GM19238 (cell line): ENCODE measurements around the gene AARS2.

Source experiments
- DNase-seq: peaks from one replicate; pipeline ENCODE4 v3.0.0; 2011; ENCODE audit warnings: low spot score; ENCODE audit not compliant: insufficient read length

The AARS2 gene

DNA sequence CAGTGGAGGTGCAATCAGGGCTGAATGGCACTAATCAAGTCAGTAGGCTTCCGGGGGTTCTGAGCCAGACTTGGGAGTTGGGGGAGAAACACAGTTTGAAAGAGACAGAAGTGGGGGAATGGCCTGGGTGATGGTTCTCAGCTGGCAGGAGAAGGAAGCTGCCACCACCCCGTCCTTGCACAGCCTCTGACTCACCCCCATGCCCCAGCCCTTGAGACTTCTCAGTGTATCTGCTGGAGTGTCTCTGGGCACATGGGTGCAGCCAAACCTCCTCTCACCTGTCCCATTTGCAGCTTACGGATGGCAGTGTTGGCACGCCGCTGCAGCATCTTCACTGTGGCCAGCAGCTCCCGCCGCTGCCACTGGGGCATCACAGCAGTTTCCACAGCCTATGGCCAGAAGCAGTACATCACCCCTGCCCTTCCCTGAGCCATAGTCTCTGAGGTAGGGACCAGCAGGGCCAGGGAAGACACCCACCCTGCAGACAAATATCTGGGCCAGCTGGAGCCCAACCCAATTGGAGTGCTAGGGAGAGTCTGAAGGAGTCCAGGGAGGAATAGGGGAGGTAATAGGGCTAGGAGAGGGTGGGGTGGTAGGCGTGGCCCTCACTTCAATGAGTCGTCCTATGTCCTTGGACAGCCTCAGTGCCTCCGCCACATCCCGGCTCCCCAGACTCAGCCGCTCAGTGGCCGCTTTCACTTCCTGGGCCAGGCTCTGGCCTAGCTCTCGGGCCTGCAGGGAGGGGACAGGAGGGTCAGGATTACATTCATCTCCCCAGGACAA, 11.2 kb downstream of the AARS2 start:
- no peak for DNase-seq

DNA sequence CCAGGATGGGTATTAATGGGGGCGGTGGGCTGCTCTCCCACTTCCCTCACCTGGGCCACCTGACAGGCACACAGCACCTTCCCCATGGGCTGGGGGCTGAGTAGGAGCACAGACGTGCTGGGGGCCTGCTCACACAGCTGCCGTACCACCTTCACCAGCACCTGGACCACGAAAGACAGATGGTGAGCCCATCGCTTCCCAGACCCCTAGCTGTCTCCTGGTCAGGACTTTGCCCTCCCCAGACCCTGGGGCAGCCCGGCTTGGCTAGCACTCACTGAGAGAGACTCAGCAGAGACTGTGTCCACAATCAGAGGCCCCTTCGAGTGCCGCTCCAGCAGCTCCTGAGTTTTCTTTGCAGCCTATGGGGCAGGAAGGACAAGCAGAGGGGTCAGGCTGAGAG, 12.0 kb downstream of the AARS2 start:
- DNase-seq, result no peak

DNA sequence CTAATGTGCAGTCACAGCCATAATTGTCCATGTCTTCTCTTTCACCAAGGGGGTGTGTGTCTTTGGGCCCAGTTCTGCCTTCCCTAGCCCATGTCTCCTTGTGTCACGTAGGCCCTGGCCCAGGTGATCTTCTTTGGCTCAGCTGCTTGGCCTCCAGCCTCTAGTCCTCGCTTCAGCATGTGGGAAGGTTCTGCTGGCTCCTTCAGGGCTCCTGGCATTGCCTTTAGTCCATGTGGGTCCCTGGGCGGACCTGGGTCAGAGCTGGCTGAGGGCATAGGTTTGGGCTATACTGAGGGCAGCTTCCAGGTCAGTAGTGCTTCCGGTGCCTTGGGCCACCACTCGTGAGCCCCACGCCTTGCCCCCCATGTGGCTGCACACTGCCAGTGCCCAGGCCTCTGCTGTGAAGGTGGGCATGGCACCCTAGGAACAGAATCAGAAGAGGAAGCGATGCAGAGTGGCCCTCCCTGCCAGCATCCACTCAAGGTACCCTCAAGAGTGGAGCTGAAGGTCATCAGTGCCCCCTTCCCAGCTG, 12.8 kb downstream of the AARS2 start:
- no peak for DNase-seq

DNA sequence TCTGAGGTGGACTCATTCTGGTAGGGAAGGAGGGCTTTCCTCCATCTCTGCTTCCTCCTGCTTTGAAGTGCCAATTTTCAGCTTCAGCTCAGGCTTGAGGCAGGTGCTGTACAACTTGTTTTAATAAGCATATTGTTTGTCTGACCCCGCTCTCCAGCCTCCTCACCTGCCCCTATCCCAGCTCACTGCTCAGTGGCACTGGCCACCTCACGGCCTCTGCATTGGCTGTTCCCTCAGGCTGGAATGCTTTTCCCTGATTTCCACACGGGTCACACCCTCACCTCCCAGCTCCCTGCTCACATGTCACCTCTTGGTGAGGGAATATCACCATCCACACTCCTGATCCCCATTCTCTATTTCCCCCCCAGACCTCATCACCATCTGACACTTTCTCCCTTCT, 14.3 kb downstream of the AARS2 start:
- no peak for DNase-seq

DNA sequence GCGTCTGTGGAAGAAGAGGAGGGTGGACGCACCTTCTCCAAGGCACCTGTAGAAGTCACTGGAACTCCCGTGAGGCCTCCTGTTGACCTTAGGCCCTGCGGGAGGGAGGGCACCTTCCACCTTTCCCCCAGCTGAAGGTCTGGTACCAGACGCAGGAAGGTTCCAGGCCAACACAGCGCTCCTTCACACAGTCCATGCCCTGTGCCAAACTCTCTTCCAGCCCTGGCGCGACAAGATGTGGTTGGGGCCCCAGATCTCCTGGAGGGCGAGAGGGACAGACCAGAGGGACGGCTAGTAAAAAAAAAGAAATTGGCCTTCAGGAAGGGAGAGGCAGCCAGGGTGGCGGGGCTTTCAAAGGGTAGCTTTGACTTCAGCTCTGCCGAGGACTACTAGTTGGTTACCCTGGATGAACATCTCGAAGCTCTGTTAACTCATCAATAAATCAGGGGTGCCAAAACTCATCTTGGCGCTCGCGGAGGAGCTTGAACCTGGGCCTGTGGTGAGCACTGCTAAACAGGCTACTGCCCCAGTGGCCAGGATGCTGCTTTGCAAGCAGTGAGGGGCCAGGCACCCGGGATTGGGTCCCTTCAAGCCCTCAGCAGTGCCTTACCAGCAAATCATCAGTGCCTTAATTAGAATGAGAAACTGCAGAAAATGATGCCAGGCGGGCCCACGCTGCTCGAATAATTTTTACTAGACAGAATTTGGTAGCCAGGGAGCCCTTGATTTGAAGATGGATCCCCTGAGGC, 14.9 kb downstream of the AARS2 start:
- no peak for DNase-seq

DNA sequence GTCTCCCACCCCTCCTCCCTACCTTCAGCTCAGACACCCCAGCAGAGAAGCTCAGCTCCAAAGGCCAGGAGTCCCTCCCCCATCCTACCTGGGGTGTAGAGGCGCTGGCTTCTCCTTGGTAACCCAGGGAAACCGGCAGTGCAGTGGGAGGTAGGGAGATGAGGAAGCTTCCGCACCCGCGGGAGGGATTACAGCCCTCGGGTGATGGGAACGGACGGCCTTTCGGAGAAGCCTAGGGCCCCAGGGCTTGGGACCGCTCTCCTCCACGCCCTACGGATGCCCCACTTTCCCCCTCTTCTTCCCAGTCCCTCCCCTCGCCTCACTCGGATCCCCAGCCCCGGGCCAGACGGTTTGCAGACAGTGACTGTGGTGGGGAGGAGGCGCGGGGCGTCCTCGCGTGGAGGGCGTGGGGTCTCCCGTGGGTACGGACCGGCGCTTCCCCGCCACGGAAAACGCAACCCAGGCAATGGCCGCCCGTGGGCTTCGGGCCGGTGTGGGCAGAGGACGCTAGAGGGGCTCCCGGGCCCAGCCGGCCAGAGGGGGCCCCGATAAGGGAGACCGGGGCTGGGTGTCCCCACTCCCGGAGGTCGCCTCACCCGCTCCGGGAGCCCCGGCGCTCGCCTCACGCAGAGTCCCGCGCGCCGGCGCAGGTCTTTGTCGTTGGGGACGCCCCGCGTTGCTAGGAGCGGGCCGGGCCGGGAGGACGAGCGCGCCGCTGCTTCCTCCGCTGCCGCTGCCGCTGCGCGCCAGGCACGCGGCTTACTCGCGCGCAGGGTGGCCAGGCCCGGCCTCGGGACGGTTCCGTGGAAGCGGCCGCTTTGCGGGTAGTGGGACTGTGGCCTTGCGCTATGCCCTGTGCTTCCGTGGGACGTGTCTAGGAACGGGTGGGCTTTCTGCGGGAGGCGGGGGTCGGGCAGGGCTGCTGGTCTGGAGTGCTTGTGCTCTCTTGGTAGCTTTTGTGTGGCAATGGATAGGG, 15.8 kb downstream of the AARS2 start:
- no peak for DNase-seq

DNA sequence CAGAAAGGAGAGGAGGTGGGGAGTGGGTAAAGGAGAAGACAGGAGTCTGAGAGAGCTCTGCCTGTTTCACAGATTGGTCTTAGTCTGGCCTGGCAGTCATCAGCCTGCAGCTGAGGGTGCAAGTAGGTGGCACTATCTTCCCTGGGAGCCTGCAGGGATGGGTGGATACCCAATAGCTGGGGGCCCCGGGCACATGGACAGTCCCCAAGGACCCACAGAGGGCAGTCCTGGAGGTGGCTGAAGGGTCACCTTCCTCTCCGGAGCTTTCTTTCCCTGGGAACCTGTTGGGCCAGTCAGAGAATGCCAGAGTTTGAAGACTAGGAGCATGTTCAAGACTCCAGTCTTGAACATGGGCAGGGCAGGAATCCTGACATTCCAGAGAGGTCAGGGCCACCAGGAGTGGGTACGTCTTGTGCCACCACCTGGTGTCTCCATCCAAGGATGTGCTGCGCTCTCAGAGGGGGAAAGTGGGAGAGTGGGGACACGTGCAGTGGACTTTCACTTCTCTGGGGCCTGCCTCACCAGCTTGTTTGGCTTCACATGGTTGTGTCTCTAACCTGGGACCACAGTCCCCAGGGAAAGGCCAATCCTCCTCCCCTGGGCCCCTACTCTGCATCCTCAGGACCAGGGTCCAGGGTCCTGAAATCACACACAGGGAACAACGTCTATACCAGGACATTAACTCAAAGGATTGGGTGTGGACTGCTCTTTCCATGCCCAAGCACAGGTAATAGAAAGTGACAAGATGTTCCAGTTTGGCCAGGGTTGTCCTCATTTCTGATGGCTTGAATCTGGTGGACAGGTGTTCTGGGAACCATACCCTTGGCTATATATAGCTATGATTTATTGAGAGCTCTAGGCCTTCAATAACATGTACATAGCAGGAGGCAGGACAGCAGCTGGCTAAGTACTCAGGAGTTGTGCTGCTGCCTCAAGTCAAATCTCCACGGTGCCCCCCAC, 18.0 kb downstream of the AARS2 start:
- DNase-seq, result no peak

DNA sequence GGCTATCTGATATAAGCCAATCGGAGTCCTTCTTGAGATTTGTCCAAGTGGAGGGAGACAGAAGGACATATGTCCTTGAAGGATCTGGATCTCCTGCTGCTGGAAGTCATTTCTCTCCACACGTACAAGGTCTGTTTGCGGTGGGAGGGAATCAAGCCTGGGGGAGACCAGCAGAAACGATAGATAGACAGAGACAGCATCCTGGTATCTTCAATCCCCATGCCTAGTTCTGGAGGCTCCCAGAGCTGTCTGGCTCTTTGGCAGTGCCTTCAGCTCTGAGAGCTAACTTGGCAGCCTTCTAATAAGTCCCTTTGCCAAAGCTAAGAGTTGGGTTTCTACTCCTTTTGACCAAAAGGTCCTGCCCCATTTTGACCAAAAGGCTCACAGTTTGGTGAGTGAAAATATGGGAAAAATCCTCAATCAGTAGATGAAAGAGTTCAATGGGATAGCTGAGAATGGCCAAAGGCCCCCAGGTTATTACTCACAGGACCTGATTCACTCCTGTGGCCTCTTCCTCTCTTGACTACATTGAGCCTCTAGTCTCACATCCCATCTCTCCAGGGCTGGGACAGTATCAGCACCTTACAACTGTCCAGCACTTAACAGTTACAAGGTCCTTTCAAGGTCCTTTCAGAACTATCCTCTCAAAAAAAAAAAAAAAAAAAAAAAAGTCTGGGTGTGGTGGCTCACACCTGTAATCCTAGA, 20.3 kb downstream of the AARS2 start:
- DNase-seq, result no peak

DNA sequence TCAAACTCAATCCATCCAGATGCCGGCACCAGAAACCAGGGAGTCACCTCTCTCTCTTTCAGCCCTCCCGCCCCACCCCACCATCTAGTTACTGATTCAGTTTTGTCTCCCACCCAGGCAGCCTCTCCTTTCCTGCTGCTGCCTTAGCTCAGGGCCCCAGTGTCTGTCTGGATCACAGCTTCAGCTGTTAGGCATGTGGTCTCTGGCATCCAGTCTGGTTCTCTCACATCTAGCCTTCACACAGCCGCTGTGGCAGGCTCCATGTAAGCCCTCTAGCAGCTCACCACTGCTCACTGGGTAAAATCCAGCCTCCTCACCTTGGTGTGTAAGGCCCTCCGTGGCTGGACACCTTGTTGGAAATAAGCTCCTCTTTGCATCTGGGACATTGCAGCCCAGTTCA, 21.3 kb downstream of the AARS2 start:
- no peak for DNase-seq

DNA sequence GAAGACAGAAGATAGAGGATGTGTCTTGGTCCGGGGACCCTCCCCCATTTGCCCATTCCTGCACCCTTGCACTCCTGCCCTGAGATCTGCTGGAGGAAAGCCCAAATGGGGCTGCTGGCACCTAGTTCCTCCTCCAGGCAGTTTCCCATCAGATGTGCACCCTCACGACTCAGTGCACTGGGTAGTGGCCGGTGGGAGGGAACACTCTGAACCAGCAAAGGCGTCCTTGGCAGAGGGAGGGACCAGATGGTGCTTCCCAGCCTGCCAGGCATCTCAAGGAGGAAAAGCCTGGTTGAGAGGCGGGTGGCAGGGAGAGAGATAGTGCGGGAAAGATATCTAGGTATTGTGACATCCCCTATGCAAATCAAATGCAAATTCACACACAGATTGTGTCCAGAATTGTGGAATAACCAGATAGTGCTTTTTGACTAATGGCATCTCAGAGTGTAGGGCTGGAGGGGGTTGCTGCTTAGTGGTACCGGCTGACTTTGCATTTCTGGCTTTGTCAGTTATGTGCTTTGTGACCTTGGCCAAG, 23.4 kb downstream of the AARS2 start:
- no peak for DNase-seq

DNA sequence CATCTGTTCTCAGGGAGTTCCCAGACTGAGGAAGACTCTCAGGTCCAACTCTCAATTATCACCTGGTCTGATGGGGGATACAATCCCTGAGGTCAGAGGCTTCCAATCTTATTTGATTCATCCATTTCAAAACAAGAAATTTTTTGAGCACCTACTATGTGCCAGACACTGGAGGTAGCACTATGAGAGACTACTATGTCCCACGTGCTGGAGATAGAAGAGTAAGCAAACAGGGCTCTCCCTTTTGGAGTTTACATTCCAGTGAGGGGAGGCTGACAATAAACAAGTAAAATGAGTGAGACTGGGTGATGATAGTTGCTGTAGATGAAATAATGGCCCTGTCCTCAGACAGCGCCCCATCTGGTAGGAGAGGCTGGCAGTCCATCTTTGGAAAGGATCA, 26.4 kb downstream of the AARS2 start:
- DNase-seq, result no peak

DNA sequence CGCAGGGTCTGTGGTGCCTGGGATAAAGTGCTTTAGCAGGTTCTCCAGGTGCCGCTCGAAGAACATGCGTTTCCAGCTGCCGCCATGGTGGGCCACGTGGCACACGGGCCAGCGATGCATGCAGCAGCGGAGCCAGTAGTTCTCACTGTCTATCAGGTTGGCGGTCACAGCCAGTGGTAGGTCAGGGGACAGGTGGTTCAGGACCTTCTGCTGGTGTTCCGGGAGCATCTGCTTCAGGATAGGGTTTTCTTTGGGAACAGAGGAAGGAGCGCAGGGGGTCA, 26.9 kb downstream of the AARS2 start:
- DNase-seq, result no peak

DNA sequence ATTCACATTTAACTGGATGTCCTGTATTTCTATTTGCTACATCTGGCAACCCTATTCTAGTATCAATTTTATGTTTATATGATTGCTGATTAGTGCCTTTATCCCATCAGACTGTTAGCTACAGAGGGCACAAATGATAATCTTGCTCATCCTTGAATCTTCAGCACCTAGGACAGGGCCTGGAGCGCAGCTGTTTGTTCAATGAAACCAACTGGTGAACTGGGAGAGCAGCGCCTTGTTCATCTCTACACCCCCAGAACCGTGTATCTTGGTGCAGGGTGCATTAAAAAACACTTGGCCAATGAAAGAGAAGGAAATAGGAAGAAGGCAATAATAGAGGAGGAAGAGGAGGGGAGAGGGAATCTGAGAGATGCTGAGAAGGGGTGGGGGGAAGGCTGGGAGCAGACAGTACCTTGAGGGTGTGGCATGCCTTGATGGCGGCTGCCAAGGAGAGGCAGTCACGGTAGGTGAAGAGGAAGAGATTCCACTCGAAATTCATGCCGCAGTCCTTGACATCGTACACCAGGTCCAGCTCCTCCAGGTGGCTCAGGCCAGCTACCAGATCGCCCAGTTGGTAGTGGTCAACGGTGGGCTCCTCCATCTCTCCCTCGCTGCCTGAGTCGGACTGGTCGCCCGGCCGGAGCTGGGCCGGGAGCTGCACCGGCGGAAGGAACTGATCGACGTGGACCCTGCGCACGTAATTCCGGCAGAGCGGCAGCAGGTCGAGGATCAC, 27.4 kb downstream of the AARS2 start:
- no peak for DNase-seq

DNA sequence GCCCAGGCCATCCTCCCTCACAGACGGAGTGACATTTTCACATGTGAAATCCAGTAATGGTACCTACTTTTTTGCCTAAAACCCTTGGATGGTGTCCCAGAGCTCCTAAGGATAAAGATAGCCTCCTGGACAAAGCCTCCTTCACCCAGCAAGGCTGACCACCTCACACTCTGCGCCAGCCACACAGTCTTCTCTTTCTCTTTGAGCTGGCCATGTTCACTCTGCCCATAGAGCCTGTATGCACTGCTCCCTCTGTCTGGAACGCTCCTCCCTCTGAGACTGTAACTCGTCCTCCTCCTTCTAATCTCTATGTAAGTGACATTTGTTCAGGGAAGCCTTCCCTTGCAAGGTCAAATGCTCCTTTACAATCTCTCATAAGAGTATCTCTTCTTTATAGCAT, 28.3 kb downstream of the AARS2 start:
- DNase-seq, result no peak

DNA sequence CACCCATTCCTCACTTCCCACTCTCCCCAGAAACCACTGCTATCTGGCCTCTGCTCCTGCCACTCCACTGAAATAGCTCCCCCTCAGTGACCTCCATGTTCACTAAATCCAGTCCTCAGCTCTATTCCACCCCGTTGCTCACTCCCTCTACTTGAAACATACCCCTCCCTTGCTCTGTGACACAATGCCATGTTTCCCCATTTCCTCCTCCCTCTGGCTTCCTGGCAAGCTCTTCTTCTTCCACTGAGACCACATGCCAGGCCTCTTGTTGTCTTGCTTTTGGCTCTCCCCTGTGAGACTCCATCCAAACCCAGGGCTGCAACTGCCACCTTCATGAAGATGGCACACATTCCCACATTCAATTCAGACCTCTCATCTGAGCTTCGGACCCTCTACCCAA, 29.0 kb downstream of the AARS2 start:
- no peak for DNase-seq

DNA sequence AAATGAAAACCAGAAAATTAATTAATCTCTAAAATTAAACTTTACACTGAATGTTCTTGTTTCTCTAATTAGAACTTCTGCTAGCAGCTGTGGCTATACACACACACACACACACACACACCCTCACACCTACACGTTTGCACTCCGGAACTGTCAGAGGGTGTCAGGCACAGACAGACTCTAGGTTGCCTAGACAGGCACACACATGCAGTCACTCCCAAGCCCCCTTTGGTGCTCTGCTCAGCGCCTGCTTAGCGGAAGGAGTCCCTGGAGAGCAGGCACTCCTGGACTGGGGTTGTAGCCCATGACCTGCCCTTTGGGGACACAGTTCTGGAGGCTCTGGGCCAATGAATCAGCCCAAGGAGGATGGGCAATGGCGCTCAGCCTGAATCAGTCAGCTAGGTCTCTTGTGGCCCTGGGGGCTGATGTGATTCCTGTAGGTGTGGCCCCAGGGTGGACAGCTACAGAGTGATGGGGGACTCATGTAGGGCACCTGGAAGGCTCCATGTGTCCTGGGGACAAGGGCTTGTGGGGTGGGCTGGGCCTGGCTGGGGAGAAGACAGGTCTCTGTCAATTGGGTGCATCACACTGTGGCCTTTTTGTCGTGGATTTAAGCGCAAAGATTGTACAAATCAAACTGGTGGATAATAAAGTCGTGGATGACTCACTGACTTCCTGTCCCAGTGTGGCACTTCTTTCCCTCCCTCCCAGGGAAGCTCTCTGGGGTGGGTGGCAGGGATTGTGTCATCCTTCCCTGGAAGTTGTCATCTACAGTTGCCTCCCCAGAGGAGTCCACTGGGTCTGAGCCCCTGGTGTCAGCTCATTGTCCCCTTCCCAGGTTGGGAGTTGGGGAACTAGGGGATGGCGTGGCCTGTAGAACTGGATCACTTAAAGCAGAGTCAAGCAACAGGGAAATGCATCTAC, 34.1 kb downstream of the AARS2 start:
- DNase-seq, result no peak

DNA sequence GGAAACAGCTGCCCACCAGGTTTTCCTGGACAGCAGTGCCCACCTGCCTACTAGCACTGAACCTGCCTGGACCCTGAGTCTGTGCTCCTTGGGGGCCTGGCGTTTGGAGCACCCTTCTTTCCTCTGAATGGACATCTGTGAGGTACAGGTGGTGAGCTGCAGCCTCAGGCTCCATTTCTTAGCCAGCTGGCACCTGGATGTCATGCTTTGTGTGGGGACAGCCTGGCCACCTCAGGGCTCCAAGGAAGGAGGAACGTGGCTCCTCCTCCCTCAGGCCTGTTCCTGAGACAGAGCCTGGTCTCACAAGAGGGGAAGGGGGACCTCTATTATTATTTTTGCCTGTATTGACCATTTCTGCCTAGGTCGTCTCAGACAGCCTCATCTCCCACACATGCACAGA, 34.8 kb downstream of the AARS2 start:
- DNase-seq, result no peak

DNA sequence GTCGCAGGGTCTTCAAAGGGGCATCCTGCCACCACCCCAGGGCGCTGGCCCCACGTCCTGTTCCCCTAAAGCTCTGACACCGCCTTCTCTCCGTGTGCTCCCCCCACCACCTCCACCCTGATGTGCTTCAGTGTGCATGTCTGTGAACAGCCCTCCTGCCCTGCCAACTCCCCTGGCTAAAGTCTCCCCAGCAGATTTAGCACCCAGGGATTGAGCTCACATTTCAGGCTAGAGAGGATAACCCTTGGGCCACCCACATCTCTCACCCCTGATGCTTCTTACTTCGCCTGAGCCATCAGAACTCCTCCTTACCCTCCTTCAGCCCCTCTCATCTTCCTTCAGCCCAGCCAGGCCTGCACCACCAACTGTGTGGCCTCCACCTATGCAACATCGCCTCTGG, 35.4 kb downstream of the AARS2 start:
- no peak for DNase-seq
